ENCODE measurements around the gene DDX51. TPM values are rescaled to one million over a fixed set of nuclear protein-coding genes. Genes with fewer than 3 reads are reported as not detected.

Gene DDX51
- total and polyA plus RNA-seq, 2 of the 13 experiments (the other 11 are each of a cell fraction or from before 2014, with no cell fraction given): 10.1 TPM

DNA sequence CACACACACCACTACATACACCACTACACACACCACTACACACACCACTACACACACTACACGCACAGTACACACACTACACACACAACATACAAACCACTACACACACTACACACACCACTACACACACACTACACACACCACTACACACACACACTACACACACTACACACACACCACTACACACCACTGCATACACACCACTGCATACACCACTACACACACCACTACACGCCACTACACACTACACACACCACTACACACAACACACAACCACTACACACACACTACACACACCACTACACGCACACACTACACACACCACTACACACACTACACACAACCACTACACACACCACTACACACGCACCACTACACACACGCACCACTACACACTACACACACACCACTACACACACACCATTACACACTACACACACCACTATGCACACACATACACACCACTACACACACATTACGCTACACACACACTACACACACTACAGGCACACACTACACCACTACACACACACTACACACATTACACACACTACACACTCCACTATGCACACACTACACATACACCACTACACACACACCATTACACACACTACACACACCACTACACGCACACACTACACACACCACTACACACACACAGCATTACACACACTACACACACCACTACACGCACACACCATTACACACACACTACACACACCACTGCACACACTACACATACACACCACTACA, 12.6 kb upstream of the DDX51 start:
- Histone ChIP-seq H4K20me1 (ENCODE audit: insufficient read depth, low read length) (peaks cover 3% of the 10 kb centered on the region; the same call in 1 of the 2 replicates), H3K4me1 (ENCODE audit: insufficient read depth, low read length) (peaks cover 14% of the 10 kb centered on the region), H3K9me3 (ENCODE audit: low read length) (no peaks in the 10 kb centered on the region), H3K27me3 (ENCODE audit: control insufficient read depth in 1 of 2, insufficient read depth in 2 of 2, low read length in 2 of 2) (0 out of 5 replicates have a peak, but pooled peaks cover under 1 to 2% of the 10 kb centered on the region in 2 experiments), H3K27ac (ENCODE audit: extremely low read length, insufficient read depth, low read length) (no peak overlapping the region), H2AFZ (ENCODE audit: low read length) (no peak overlapping the region), H3K36me3 (replicated peaks in 1 of 2; ENCODE audit: control insufficient read depth in 1 of 2, insufficient read depth in 2 of 2, low read length in 2 of 2) (peaks cover 0 to 2% of the 10 kb centered on the region in 2 experiments; a peak in 2 of 5 replicates), H3K9ac (ENCODE audit: insufficient read depth, low read depth, low read length) (no peak overlapping the region), H3K4me2 (ENCODE audit: low read depth, low read length) (no peak overlapping the region), H3K79me2 (ENCODE audit: insufficient read depth, low read length) (no peaks in the 10 kb centered on the region), H3K4me3 (replicated peaks in 1 of 3; ENCODE audit: insufficient read depth in 1 of 3, low read depth in 2 of 3, low read length in 3 of 3) (no peak overlapping the region)
- no peak for DNase-seq (ENCODE audit: low spot score)
- ChIA-PET CTCF (ENCODE audit: low intra/inter-chr PET ratio, low total read pairs) (no interaction called here), POLR2A (no interaction called here)
- no TSS peak for BruUV-seq (replicated peaks)
- ATAC-seq: no peak
- in situ Hi-C loops (cut with HindIII; ENCODE audit: extremely low pct_ligation_motif_present, low pct_unique_long_range_greater_than_20kb): no loop called here
- intact Hi-C loops (cut with micrococcal nuclease; ENCODE audit: unreplicated experiment): no loop called here
- TF ChIP-seq ZFYVE20 (CRISPR knock-in tag; IDR thresholded peaks at IDR 0.05; ENCODE audit: borderline replicate concordance, low read depth): 0 out of 2 replicates have a peak, but pooled peaks have one; percentile 27
- TF ChIP-seq, protein P1, sequence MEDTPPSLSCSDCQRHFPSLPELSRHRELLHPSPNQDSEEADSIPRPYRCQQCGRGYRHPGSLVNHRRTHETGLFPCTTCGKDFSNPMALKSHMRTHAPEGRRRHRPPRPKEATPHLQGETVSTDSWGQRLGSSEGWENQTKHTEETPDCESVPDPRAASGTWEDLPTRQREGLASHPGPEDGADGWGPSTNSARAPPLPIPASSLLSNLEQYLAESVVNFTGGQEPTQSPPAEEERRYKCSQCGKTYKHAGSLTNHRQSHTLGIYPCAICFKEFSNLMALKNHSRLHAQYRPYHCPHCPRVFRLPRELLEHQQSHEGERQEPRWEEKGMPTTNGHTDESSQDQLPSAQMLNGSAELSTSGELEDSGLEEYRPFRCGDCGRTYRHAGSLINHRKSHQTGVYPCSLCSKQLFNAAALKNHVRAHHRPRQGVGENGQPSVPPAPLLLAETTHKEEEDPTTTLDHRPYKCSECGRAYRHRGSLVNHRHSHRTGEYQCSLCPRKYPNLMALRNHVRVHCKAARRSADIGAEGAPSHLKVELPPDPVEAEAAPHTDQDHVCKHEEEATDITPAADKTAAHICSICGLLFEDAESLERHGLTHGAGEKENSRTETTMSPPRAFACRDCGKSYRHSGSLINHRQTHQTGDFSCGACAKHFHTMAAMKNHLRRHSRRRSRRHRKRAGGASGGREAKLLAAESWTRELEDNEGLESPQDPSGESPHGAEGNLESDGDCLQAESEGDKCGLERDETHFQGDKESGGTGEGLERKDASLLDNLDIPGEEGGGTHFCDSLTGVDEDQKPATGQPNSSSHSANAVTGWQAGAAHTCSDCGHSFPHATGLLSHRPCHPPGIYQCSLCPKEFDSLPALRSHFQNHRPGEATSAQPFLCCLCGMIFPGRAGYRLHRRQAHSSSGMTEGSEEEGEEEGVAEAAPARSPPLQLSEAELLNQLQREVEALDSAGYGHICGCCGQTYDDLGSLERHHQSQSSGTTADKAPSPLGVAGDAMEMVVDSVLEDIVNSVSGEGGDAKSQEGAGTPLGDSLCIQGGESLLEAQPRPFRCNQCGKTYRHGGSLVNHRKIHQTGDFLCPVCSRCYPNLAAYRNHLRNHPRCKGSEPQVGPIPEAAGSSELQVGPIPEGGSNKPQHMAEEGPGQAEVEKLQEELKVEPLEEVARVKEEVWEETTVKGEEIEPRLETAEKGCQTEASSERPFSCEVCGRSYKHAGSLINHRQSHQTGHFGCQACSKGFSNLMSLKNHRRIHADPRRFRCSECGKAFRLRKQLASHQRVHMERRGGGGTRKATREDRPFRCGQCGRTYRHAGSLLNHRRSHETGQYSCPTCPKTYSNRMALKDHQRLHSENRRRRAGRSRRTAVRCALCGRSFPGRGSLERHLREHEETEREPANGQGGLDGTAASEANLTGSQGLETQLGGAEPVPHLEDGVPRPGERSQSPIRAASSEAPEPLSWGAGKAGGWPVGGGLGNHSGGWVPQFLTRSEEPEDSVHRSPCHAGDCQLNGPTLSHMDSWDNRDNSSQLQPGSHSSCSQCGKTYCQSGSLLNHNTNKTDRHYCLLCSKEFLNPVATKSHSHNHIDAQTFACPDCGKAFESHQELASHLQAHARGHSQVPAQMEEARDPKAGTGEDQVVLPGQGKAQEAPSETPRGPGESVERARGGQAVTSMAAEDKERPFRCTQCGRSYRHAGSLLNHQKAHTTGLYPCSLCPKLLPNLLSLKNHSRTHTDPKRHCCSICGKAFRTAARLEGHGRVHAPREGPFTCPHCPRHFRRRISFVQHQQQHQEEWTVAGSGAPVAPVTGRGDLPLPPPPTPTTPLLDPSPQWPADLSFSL (CRISPR knock-in tag; IDR thresholded peaks at IDR 0.05): peak; percentile 82
- no peak for TF ChIP-seq ZNF530 (CRISPR knock-in tag; IDR thresholded peaks at IDR 0.05; ENCODE audit: low read depth)
- peak; percentile 81 for FAIRE-seq
- WGBS (ENCODE audit: low lambda C conversion rate): 87% methylated on average over 8 of the region's 8 CpGs
